Stimulated activated CD8-positive, alpha-beta memory T cell treated with anti-CD3 and anti-CD28 coated beads, Interleukin-12 subunit alpha, Interleukin-12 subunit beta, amount 100 ng/mL, for 24 hours (primary cell): Measurements from ENCODE around the gene FKBP10.
"Not testable (repeated sequence)": the region's sequence is repeated elsewhere in the genome, so short reads cannot be mapped to it uniquely, and the experiment has no call there.

Experiments used
- DNase-seq: peaks from one replicate; pipeline ENCODE4 v3.0.0-alpha.2; 2020; ENCODE audit errors: extremely low read depth

The FKBP10 gene, protein sequence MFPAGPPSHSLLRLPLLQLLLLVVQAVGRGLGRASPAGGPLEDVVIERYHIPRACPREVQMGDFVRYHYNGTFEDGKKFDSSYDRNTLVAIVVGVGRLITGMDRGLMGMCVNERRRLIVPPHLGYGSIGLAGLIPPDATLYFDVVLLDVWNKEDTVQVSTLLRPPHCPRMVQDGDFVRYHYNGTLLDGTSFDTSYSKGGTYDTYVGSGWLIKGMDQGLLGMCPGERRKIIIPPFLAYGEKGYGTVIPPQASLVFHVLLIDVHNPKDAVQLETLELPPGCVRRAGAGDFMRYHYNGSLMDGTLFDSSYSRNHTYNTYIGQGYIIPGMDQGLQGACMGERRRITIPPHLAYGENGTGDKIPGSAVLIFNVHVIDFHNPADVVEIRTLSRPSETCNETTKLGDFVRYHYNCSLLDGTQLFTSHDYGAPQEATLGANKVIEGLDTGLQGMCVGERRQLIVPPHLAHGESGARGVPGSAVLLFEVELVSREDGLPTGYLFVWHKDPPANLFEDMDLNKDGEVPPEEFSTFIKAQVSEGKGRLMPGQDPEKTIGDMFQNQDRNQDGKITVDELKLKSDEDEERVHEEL

GRCh38 chr17:41812381-41813151 is at the start of gene FKBP10:
TSS of gene FKBP10 (plus strand) at chr17:41813004. CDS start at chr17:41813035, 31 bp downstream.
- DNase-seq = no peak

- DNase-seq = no peak
Measured at GRCh38 chr17:41763327-41763726, 49.5 kb upstream of the FKBP10 start.

DNA sequence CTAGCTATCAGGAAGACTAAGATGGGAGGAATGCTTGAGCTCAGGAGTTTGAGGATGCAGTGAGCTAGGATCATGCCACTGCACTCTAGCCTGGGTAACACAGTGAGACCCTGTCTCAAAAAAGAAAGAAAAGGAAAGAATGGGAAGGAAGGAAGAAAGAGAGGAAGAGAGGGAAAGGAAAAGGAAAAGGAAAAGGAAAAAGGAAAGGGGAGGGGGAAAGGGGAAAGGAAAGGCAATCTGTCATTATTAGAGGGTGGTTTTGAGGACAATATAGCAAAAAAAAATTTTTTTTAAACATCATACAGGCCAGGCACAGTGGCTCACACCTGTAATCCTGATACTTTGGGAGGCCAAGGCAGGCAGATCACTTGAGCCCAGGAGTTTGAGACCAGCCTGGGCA is 46.7 kb upstream of the FKBP10 start:
- DNase-seq = no peak

GRCh38 chr17:41767324-41768042 is 45.3 kb upstream of the FKBP10 start:
- DNase-seq = no peak

DNA sequence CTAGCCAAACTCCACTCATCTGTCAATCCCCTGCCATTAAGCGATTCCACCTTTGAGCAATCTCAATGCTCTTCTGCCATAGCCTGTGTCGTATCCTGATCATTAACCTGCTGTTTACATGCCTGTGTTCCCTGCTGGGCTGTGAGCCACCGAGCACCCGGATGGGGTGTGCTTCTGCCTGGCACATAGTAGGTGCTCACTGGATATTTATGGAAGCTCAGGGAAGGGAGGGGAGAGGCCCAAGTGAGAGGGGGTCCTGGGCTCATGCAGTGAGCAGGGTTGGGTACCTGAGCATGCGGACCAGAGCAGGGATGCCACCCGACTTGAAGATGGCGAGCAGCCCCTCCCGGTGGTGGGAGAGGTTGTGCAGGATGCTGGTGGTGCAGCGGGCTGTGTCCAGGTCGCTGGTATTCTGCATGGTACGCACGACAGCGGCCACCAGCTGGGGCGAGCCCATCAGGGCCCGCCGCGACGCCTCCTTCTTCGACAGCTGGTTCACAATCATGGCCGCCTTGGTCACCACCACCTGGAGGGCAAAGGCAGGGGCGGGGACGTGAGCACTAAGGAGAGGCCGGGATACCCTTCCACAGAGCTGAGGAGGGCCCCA is 44.0 kb upstream of the FKBP10 start:
- no peak for DNase-seq

- no peak for DNase-seq
Measured at GRCh38 chr17:41769346-41769862, 43.4 kb upstream of the FKBP10 start.

GRCh38 chr17:41769985-41770384 is 42.8 kb upstream of the FKBP10 start:
- DNase-seq = no peak

GRCh38 chr17:41771389-41772206 is 41.2 kb upstream of the FKBP10 start:
- no peak for DNase-seq

- DNase-seq = no peak
Measured at GRCh38 chr17:41772218-41772585, 40.6 kb upstream of the FKBP10 start.

- DNase-seq = no peak
Measured at GRCh38 chr17:41772586-41773189, 40.1 kb upstream of the FKBP10 start.

DNA sequence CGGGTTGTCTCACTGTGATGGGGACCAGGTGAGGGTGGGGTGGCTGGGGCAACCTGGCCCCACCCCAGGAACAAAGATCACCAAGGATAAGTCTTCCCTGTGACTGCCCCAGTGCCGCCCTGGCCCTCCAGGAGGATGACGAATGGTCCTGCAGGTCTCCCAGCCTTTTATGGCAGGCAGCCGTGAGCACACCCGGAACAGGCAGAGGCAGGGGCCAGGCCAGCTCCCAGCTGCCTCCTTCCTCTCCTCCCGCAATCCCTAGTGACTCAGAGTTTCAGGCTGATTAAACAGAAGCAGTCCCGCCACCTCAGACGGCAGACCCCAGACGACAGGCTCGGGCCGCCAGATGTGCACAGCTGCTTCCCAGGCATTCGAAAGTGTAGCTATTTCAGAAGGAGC is 39.6 kb upstream of the FKBP10 start:
- DNase-seq = no peak

DNA sequence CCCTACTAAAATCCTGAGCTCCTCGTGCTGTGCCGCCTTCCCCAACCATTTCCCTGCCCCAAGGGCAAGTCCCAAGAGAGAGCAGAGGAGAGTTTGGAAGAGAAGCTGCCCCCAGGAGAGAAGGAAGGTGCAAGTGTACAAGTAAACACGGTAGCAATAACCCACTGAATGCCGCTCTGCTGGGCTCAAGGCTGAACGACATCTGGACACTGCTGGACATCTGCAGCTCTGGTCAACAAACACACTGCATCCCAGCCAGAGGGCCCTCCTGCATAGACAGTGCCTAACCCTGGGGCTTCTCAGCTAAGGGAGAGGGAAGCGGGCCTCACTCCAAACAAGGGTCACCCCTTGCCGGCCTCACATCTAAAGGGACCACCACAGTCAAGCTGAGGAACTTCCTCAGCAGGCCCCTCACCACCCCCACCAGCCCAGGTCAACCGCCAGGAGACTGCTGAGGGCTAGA is 39.0 kb upstream of the FKBP10 start:
- no peak for DNase-seq

DNA sequence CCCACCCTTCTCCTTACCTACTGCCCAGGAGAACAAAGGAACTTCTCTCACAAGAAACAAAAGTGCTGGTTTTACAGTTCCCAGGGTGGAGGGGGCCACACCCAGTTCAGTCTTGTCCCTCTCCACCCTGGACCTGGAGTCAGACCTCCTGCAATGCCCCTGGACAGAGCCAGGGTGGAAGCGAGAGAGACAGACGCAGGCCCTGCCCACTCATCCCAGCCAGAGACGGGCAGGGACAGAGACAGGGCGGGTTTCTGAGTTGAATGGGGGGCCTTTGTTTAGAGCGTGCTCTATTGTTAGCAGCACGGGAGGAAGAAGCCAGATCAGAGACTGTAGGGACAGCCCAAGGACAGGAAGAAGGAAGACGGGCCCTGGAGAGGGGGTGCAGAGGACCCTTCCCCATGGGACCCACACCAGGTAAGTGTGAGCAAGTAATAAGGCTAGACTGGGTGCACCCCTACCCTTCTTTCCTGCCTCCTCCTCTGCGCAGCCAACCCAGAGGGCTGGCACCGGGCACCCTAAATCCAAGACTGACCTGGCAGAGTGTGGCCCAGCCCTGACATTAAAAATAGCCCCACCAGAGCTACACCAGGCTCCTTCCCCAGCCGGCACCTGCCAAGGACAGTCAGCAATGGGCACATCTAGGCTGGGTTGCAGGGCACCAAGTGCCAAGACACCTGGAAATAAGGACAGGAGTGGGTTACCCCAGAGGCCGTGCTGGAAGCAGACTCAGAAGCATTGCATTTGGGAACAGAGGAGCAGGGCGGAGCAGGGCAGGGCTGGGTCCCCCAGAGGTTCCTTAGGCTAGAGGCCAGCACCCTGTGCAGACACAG is 37.2 kb upstream of the FKBP10 start:
- no peak for DNase-seq

DNA sequence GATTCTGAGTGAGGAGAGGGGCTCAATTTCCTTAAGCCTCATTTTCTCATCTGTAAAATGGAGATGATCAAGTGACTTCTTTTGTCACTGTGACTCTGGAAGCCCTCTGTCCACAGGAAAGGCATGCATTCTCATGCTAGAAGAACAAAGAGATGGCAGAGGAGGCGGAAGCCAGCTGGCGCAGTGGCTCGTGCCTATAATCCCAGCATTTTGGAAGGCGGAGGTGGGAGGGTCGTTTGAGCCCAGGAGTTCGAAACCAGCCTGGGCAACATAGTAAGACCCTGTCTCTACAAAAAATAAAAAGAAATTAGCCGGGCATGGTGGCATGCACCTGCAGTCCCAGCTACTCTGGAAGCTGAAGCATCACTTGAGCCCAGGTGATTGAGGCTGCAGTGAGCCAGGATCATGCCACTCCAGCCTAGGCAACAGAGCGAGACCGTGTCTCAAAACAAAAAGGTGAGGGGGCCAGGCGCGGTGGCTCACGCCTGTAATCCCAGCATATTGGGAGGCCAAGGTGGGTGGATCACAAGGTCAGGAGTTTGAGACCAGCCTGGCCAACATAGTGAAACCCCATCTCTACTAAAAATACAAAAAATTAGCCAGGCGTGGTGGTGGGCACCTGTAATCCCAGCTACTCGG is 36.4 kb upstream of the FKBP10 start:
- DNase-seq = not testable (repeated sequence)

DNA sequence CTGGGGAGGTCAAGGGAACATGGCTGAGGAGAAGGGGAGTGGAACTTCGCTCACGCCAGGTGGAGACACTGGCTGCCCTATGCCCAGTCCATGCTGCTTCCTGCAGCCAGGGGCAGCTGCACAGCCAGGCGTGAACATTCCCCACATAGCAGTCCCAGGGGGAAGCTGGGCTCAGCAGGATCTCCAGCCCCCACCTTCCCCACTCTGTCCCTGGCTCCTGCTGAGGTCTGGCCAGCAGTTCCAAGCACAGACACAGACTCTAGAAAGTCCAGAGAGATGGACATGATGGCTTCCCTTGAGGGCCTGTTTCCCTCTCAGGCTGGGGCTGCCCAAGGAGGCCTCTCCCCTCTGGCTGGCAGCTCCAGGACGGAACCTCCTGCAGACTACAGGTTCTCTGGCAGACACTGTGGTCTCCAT is 35.6 kb upstream of the FKBP10 start:
- no peak for DNase-seq

DNA sequence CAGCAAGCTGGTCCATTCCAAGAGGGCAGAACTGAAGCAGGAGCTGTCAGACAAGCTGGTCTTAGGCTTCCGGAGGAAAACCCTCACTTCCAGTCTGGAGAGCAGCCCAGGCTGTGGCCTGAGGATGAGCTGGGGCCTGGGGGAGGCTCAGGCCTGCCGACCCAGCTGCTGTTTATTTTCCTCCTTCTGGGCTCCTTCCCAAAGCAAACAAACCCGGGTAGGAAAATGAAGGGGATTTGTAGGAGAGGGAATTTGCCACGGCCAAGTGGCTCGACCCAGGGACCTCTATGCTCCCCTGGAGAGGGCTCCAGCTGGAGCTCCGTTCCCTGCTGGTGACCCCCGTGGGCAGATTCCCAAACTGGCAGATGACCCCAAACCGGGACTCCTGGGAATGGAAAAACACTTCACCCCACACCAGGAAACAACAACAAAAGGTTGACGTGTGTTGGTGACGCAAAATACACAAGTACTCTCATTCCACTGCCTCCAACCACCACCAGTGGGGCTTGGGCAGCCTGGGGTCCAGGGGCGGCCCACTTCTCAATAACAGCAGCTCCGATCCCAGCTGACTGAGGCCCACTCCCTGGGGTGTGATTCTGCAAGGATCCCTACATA is 35.1 kb upstream of the FKBP10 start:
- DNase-seq = no peak

DNA sequence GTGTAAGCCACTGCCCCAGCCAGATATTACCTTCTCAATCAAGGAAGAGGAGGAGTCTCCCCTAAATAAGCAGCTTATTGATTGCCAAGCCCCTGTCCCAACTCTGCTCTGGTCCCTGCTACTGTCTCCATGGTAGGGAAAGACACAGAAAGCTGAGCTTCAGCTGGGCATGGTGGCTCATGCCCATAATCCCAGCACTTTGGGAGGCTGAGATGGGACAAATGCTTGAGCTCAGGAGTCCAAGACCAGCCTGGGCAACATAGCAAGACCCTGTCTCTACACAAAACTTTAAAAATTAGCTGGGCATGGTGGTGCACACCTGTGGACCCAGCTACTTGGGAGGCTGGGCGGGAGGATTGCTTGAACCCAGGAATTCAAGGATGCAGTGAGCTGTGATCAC is 32.9 kb upstream of the FKBP10 start:
- DNase-seq = no peak
